ENCODE data around the gene UGT1A8.

Gene UGT1A8

GRCh38 chr2:233792720-233793119 is 175.3 kb downstream of the UGT1A8 start:
- no peak for DNase-seq (ENCODE audit: low spot score)
- TF ChIP-seq, protein P1, sequence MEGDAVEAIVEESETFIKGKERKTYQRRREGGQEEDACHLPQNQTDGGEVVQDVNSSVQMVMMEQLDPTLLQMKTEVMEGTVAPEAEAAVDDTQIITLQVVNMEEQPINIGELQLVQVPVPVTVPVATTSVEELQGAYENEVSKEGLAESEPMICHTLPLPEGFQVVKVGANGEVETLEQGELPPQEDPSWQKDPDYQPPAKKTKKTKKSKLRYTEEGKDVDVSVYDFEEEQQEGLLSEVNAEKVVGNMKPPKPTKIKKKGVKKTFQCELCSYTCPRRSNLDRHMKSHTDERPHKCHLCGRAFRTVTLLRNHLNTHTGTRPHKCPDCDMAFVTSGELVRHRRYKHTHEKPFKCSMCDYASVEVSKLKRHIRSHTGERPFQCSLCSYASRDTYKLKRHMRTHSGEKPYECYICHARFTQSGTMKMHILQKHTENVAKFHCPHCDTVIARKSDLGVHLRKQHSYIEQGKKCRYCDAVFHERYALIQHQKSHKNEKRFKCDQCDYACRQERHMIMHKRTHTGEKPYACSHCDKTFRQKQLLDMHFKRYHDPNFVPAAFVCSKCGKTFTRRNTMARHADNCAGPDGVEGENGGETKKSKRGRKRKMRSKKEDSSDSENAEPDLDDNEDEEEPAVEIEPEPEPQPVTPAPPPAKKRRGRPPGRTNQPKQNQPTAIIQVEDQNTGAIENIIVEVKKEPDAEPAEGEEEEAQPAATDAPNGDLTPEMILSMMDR (IDR thresholded peaks at IDR 0.05; ENCODE audit: extremely low read depth, missing control alignments), result no peak

GRCh38 chr2:233793465-233794127 is 176.2 kb downstream of the UGT1A8 start:
- DNase-seq (ENCODE audit: low spot score), result no peak
- TF ChIP-seq, protein P1 (IDR thresholded peaks at IDR 0.05; ENCODE audit: extremely low read depth, missing control alignments), result no peak

GRCh38 chr2:233794128-233794658 is 176.8 kb downstream of the UGT1A8 start:
- no peak for DNase-seq (ENCODE audit: low spot score)
- TF ChIP-seq, protein P1 (IDR thresholded peaks at IDR 0.05; ENCODE audit: extremely low read depth, missing control alignments), result no peak

GRCh38 chr2:233795735-233796171 is 178.3 kb downstream of the UGT1A8 start:
- TF ChIP-seq, protein P1 (IDR thresholded peaks at IDR 0.05; ENCODE audit: extremely low read depth, missing control alignments), result no peak
- DNase-seq (ENCODE audit: low spot score), result no peak

- DNase-seq (ENCODE audit: low spot score), result no peak
- TF ChIP-seq, protein P1 (IDR thresholded peaks at IDR 0.05; ENCODE audit: extremely low read depth, missing control alignments), result no peak
Measured at GRCh38 chr2:233796254-233796653, 178.8 kb downstream of the UGT1A8 start.

DNA sequence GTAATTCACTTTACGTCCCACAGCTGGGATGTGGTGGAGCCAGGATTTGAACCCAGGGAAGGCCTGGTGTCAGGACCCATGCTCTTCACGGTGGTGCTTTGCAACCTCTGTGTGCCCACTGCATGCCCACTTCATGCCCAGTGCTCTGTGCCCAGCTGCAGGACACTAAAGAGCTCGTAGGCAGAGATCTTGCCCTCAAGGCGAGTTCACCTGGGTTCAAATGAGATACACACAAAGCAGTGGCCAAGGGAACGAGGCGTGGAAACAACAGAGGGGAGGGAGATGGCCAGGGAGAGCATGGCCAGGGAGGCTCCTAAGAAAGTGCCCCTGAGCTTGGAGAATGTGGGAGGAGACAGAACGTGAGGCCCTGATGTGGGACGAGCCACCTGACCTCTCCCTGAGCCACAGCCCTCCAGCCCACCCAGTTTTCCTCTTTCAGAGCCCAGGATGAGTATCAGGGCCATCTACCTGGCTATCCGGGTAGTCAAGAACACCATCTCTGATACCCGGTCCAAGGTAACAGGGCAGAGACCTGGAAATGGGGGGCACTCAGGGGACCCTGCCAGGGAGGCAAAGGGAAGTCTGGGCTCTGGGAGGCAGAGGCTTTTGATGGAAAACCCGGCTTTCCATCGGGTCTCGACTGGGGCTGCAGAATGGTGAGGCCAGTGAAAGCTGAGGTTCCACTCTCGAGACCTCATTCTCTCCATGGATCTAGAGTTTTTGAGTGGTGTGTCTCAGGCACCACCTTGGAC is 181.1 kb downstream of the UGT1A8 start:
- DNase-seq (ENCODE audit: low spot score), result no peak
- TF ChIP-seq, protein P1 (IDR thresholded peaks at IDR 0.05; ENCODE audit: extremely low read depth, missing control alignments), result no peak

- TF ChIP-seq, protein P1 (IDR thresholded peaks at IDR 0.05; ENCODE audit: extremely low read depth, missing control alignments), result no peak
- DNase-seq (ENCODE audit: low spot score), result no peak
Measured at GRCh38 chr2:233799087-233799665, 181.7 kb downstream of the UGT1A8 start.
